Neutrophil (primary cell): ENCODE measurements around the gene EPG5.
"Not testable (repeated sequence)": the region's sequence is repeated elsewhere in the genome, so short reads cannot be mapped to it uniquely, and the experiment has no call there.

Experiments
- H3K27ac ChIP-seq: fragments of 200-600 bp; sonication (generic); 2 replicates; pipeline ENCODE4 v1.5.1; 2016; ENCODE audit warnings: mild to moderate bottlenecking, moderate library complexity
- H3K27me3 ChIP-seq: fragments of 200-600 bp; sonication (generic); 2 replicates; pipeline ENCODE4 v1.6.0; 2016; ENCODE audit warnings: mild to moderate bottlenecking
- H3K36me3 ChIP-seq: fragments of 200-600 bp; sonication (generic); 2 replicates; pipeline ENCODE4 v1.5.1; 2017
- H3K4me1 ChIP-seq, 2 experiments: fragments of 200-600 bp in 1 of 2; sonication (generic) in 1 of 2; 1 replicate in 1 of 2; 2 replicates in 1 of 2; pipeline versions ENCODE4 v1.5.1 to v1.6.1; 2013 to 2016; ENCODE audit warnings: low read depth in 1 of 2, low read length in 1 of 2, mild to moderate bottlenecking in 1 of 2, moderate library complexity in 1 of 2; ENCODE audit not compliant: control insufficient read depth in 1 of 2, insufficient read depth in 1 of 2
- H3K4me3 ChIP-seq, 2 experiments: fragments of 200-600 bp in 1 of 2; sonication (generic) in 1 of 2; 1 replicate in 1 of 2; 2 replicates in 1 of 2; pipeline ENCODE4 v1.5.1; 2013 to 2016; ENCODE audit warnings: low read depth in 1 of 2, low read length in 1 of 2, mild to moderate bottlenecking in 1 of 2, moderate library complexity in 1 of 2
- H3K9me3 ChIP-seq: fragments of 200-600 bp; sonication (generic); 2 replicates; pipeline ENCODE4 v1.5.1; 2016
- CTCF ChIP-seq: fragments of 200-600 bp; sonication (generic); IDR thresholded peaks from 2 replicates; pipeline ENCODE4 v1.5.1; 2016; ENCODE audit warnings: antibody characterized with exemption

EPG5 gene

GRCh38 chr18:45962461-45962860, 4.7 kb downstream of the EPG5 start:
- peak overlapping the region; percentile 53 for H3K27ac ChIP-seq
- H3K4me1 ChIP-seq = peaks cover 27% of the 10 kb centered on the region in 2 experiments
- H3K4me3 ChIP-seq = no peak overlapping the region
- H3K27me3 ChIP-seq = no peaks in the 10 kb centered on the region
- H3K9me3 ChIP-seq = no peaks in the 10 kb centered on the region
- H3K36me3 ChIP-seq = peaks cover 9% of the 10 kb centered on the region
- TF ChIP-seq CTCF = no peak

GRCh38 chr18:45959484-45959883, 7.6 kb downstream of the EPG5 start:
- Histone ChIP-seq H3K36me3 (peaks cover 14% of the 10 kb centered on the region), H3K4me1 (peaks cover 13 to 14% of the 10 kb centered on the region in 2 experiments)
- not testable (repeated sequence) for H3K27me3 ChIP-seq, H3K9me3 ChIP-seq, H3K4me3 ChIP-seq, H3K27ac ChIP-seq

GRCh38 chr18:45958730-45959129, 8.4 kb downstream of the EPG5 start:
- no peak for TF ChIP-seq CTCF
- Histone ChIP-seq H3K4me1 (peaks cover 13 to 14% of the 10 kb centered on the region in 2 experiments), H3K4me3 (no peak overlapping the region), H3K27me3 (no peaks in the 10 kb centered on the region), H3K9me3 (no peaks in the 10 kb centered on the region), H3K27ac (peak overlapping the region; percentile 18), H3K36me3 (peaks cover 21% of the 10 kb centered on the region)

- no peak for TF ChIP-seq CTCF
- Histone ChIP-seq H3K4me3 (no peak overlapping the region), H3K36me3 (peaks cover 28% of the 10 kb centered on the region), H3K27ac (peak overlapping the region; percentile 31), H3K27me3 (no peaks in the 10 kb centered on the region), H3K4me1 (peaks cover 13 to 14% of the 10 kb centered on the region in 2 experiments), H3K9me3 (no peaks in the 10 kb centered on the region)
These were observed 9.1 kb downstream of the EPG5 start for GRCh38 chr18:45958027-45958426.

- no peaks in the 10 kb centered on the region for H3K9me3 ChIP-seq
- H3K4me3 ChIP-seq = no peak overlapping the region
- no peak for TF ChIP-seq CTCF
- peaks cover 37% of the 10 kb centered on the region for H3K36me3 ChIP-seq
- H3K4me1 ChIP-seq = peaks cover 8 to 10% of the 10 kb centered on the region in 2 experiments
- H3K27ac ChIP-seq = no peak overlapping the region
- H3K27me3 ChIP-seq = no peaks in the 10 kb centered on the region
These were observed 10.0 kb downstream of the EPG5 start for GRCh38 chr18:45957100-45957499.

GRCh38 chr18:45954070-45954934, 12.8 kb downstream of the EPG5 start:
- Histone ChIP-seq H3K36me3 (peaks cover 51% of the 10 kb centered on the region), H3K4me3 (no peak overlapping the region), H3K4me1 (peaks cover 7 to 8% of the 10 kb centered on the region in 2 experiments), H3K9me3 (no peaks in the 10 kb centered on the region), H3K27me3 (no peaks in the 10 kb centered on the region), H3K27ac (no peak overlapping the region)
- TF ChIP-seq CTCF = no peak
